Transverse colon (tissue), 4 donors: ENCODE data around the gene DPF3. TPM values are rescaled to one million over a fixed set of nuclear protein-coding genes. Genes with fewer than 3 reads are reported as not detected.

ENCODE experiments used
- DNase-seq: peaks from one replicate; pipeline ENCODE4 v3.0.0-alpha.2; 2019
- H3K27ac ChIP-seq, 4 donors: fragments of 200-600 bp; sonication (generic); 2 replicates each; pipeline ENCODE4 v1.5.1; 2016 to 2018; ENCODE audit warnings: inconsistent platforms in 4 of 4
- H3K27me3 ChIP-seq: fragments of 200-600 bp; sonication (generic); 2 replicates; pipeline ENCODE4 v1.5.1; 2017; ENCODE audit warnings: inconsistent platforms
- H3K36me3 ChIP-seq, 4 donors: fragments of 200-600 bp; sonication (generic); 2 replicates each; pipeline ENCODE4 v1.5.1; 2017 to 2019; ENCODE audit warnings: inconsistent platforms in 4 of 4
- H3K4me1 ChIP-seq, 4 donors: fragments of 200-600 bp; sonication (generic); 2 replicates each; pipeline ENCODE4 v1.5.1; 2017 to 2020; ENCODE audit warnings: inconsistent platforms in 4 of 4
- H3K4me3 ChIP-seq, 4 donors: fragments of 200-600 bp; sonication (generic); 1 replicate in 1 of 4; 2 replicates in 3 of 4; pipeline versions ENCODE4 v1.5.1 to v1.6.1; 2017 to 2019; ENCODE audit warnings: inconsistent platforms in 4 of 4
- H3K9me3 ChIP-seq, 2 donors: fragments of 200-600 bp; sonication (generic); 2 replicates each; pipeline ENCODE4 v1.5.1; 2017 to 2019; ENCODE audit warnings: inconsistent platforms in 2 of 2
- EP300 ChIP-seq: sonication (generic); formaldehyde crosslinking; IDR thresholded peaks from one replicate; pipeline ENCODE4 v1.6.1; 2017; ENCODE audit warnings: antibody characterized with exemption, low read depth
- POLR2A ChIP-seq: fragments of 450-650 bp; IDR thresholded peaks from one replicate; pipeline ENCODE4 v1.6.1; 2016; ENCODE audit warnings: antibody characterized with exemption, mild to moderate bottlenecking, moderate library complexity
- POLR2AphosphoS5 ChIP-seq, 3 donors: sonication (generic); formaldehyde crosslinking; IDR thresholded peaks; one replicate each; pipeline ENCODE4 v1.6.1; 2016; ENCODE audit warnings: antibody characterized with exemption in 3 of 3
- WGBS, 2 donors: methylation state at CpG; one replicate each; pipeline ENCODE4 v1.1.5; 2018; ENCODE audit warnings: low coverage in 1 of 2; 5-methylcytosine and 5-hydroxymethylcytosine counted together
- in situ Hi-C, 4 donors: fragments of 200-750 bp; cut with MboI; loops; one replicate each; pipeline versions ENCODE4 v1.15.0 to v1.15.1; 2017; ENCODE audit warnings: low sequenced_read_pairs in 3 of 4, low pct_ligation_motif_present in 1 of 4, low pct_unique_long_range_greater_than_20kb in 1 of 4
- intact Hi-C: fragments of 100-400 bp; cut with DNase I; formaldehyde crosslinking; loops from one replicate; pipeline ENCODE4 v1.15.1; 2023; ENCODE audit warnings: low total_unique reads
- total RNA-seq, 4 donors: library from RNA; depleted of rRNA; stranded (reverse); fragments of >200 nt; gene quantifications; one replicate each; pipeline ENCODE4 v1.1.0, GENCODE V29; 2016
- TF ChIP-seq, protein P1 (sequence below), 5 experiments: fragments of 200-600 bp in 3 of 5; fragments of 450-650 bp in 2 of 5; sonication (generic) in 3 of 5; IDR thresholded peaks; 1 replicate in 2 of 5; 2 replicates in 3 of 5; pipeline ENCODE4 v1.5.1; 2016 to 2017; ENCODE audit warnings: antibody characterized with exemption in 5 of 5, inconsistent platforms in 3 of 5, mild to moderate bottlenecking in 2 of 5, moderate library complexity in 1 of 5

DPF3 gene
- total RNA-seq, 4 donors from 2014 or later = 7.1 to 23.5 (median 10.9) TPM

DNA sequence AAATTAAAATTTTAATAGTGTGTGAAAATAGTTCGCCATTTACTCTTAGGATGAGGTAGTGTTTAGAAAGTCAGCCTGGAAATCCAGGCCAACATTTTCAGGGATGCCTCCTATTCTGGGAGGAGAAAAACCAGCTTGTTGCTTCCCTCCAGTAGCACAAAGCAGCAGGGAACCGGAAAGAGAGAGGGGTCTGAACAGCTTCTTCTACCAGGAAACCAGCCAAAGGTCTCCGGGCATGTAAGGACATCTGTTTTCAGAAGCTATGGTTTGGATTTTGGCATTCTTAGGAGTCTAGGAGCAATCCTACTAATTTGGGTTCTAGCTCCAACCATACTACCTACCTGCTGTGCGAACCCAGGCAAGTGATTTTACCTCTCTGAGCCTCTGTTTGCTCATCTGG lies 85.3 kb downstream of the DPF3 start:
- no peak overlapping the region for H3K4me3 ChIP-seq
- H3K27ac ChIP-seq = no peak overlapping the region
- no peaks in the 10 kb centered on the region for H3K27me3 ChIP-seq
- TF ChIP-seq EP300 (no peak), POLR2A (no peak), POLR2AphosphoS5 (IDR thresholded peaks at IDR 0.05) (no peak)
- TF ChIP-seq, protein P1, sequence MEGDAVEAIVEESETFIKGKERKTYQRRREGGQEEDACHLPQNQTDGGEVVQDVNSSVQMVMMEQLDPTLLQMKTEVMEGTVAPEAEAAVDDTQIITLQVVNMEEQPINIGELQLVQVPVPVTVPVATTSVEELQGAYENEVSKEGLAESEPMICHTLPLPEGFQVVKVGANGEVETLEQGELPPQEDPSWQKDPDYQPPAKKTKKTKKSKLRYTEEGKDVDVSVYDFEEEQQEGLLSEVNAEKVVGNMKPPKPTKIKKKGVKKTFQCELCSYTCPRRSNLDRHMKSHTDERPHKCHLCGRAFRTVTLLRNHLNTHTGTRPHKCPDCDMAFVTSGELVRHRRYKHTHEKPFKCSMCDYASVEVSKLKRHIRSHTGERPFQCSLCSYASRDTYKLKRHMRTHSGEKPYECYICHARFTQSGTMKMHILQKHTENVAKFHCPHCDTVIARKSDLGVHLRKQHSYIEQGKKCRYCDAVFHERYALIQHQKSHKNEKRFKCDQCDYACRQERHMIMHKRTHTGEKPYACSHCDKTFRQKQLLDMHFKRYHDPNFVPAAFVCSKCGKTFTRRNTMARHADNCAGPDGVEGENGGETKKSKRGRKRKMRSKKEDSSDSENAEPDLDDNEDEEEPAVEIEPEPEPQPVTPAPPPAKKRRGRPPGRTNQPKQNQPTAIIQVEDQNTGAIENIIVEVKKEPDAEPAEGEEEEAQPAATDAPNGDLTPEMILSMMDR (IDR thresholded peaks at IDR 0.05) = no peak
- DNase-seq = no peak
- no peaks in the 10 kb centered on the region for H3K4me1 ChIP-seq
- H3K9me3 ChIP-seq = no peaks in the 10 kb centered on the region
- intact Hi-C loops = no loop called here
- in situ Hi-C loops = no loop called here
- WGBS, 2 donors = 58 to 82% methylated on average over 2 to 4 of the region's 4 CpGs
- no peaks in the 10 kb centered on the region for H3K36me3 ChIP-seq

DNA sequence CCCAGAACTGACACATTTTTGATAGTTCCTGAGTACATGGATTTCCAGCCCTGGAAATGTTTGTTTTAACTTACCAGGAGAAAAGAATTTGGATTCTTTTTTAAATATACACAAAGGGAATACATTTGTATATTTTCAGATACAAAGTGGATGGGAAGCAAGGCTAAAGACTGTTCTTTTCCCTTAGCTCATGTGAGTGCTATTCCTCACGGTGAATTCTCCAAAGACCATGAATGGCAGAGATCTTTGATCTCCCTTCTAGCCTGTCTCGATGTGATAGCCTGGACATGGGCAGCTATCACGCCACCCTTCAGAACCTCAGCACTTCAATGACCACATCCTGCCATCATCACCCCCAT lies 91.3 kb downstream of the DPF3 start:
- Histone ChIP-seq H3K9me3 (no peaks in the 10 kb centered on the region), H3K27me3 (no peaks in the 10 kb centered on the region), H3K4me3 (no peak overlapping the region), H3K27ac (no peak overlapping the region), H3K36me3 (no peaks in the 10 kb centered on the region), H3K4me1 (no peaks in the 10 kb centered on the region)
- intact Hi-C loops = no loop called here
- DNase-seq = no peak
- TF ChIP-seq POLR2AphosphoS5 (IDR thresholded peaks at IDR 0.05) (no peak), EP300 (no peak), POLR2A (no peak)
- TF ChIP-seq, protein P1 (IDR thresholded peaks at IDR 0.05) = no peak
- WGBS, 2 donors = 79% methylated on average over 3 of the region's 3 CpGs; no CpG with 5 or more reads in 1 of the 2 donors
- in situ Hi-C loops = no loop called here

DNA sequence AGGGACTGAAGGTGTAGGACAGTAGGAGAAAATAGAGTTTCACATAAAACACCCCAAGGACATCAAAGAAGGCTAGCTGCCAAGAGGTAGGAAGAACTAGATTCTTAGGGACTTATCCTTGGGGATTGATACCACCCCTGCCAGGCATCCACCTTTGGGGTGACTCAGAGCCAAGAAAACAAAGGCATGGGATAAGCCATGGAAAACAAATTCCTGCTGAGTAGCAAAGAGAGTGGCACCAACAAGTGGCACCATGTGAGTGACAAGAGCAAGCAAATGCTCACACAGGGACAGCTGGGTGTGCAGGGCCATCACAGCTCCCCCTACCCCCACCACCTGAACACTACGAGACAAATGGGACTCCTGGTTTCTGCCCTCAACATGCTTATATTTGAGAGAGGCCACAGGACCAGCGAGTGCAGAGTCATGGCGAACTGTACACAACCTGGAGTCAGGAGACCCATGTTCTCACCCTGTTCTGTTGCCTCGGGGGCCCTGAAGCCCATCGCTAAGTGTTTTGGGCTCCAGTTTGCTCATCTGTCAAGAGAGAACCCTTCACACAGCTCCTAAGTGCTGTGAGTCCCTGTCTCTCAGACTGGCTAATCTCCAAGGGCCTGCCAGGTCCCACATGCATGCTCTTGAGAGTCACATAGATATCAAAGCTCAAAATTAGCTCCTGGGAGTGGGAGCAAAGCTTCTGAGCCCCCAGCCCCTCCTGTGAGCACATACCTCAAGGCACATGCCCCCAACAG lies 91.9 kb downstream of the DPF3 start:
- no peaks in the 10 kb centered on the region for H3K4me1 ChIP-seq
- no peaks in the 10 kb centered on the region for H3K36me3 ChIP-seq
- in situ Hi-C loops (no loop called here), intact Hi-C loops (no loop called here)
- no peak for DNase-seq
- TF ChIP-seq POLR2AphosphoS5 (IDR thresholded peaks at IDR 0.05) = no peak
- no peak for TF ChIP-seq POLR2A
- TF ChIP-seq, protein P1 (IDR thresholded peaks at IDR 0.05) = no peak
- TF ChIP-seq EP300 = no peak
- 66% methylated on average over 5 of the region's 5 CpGs; no CpG with 5 or more reads in 1 of the 2 donors for WGBS, 2 donors
- no peak overlapping the region for H3K4me3 ChIP-seq
- H3K27me3 ChIP-seq = no peaks in the 10 kb centered on the region
- H3K27ac ChIP-seq = no peak overlapping the region
- H3K9me3 ChIP-seq = no peaks in the 10 kb centered on the region

DNA sequence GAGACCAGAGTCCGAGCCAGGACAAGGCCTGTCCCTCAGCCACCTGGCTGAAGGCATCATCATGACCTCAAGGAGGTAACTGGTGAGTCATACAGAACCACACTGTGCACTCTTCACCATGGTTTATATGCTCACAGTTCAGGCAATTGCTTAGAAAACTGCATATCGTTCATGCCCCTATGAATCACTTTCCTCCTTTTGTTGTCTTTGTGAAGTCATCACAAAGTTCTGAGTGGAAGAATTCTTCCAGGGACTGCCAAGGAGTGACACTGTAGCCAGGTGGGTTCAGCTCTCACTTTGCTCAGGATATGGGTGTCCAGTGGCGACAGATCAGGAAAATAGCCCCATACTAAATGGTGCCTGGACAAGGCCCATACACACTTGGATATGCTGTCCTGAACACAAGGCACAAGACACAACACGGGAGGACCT lies 92.5 kb downstream of the DPF3 start:
- Histone ChIP-seq H3K4me1 (no peaks in the 10 kb centered on the region), H3K4me3 (no peak overlapping the region), H3K27me3 (no peaks in the 10 kb centered on the region), H3K36me3 (no peaks in the 10 kb centered on the region), H3K27ac (no peak overlapping the region), H3K9me3 (no peaks in the 10 kb centered on the region)
- in situ Hi-C loops (no loop called here), intact Hi-C loops (no loop called here)
- DNase-seq = no peak
- TF ChIP-seq, protein P1 (IDR thresholded peaks at IDR 0.05) = no peak
- TF ChIP-seq EP300 (no peak), POLR2A (no peak), POLR2AphosphoS5 (IDR thresholded peaks at IDR 0.05) (no peak)
- WGBS, 2 donors = 42 to 73% methylated on average over 2 to 4 of the region's 4 CpGs
